NCI-H524 (cell line): ENCODE measurements around the gene MBD6.
"Not testable (repeated sequence)": the region's sequence is repeated elsewhere in the genome, so short reads cannot be mapped to it uniquely, and the experiment has no call there.

Experiments used
- DNase-seq, 2 experiments: peaks; one replicate each; lab custom pipeline; 2025; lab: John Stamatoyannopoulos, UW

MBD6 gene

GRCh38 chr12:57549909-57550640 lies 27.5 kb downstream of the MBD6 start, which contains the start of gene KIF5A:
TSS of gene KIF5A (plus strand) at chr12:57550044. CDS start at chr12:57550272, 228 bp downstream.
- DNase-seq: peak; percentile 12 to 61

- no peak for DNase-seq
Measured at GRCh38 chr12:57550641-57551549, 28.3 kb downstream of the MBD6 start.

GRCh38 chr12:57551637-57552305 lies 29.1 kb downstream of the MBD6 start:
- no peak for DNase-seq

- DNase-seq: no peak
Measured at GRCh38 chr12:57552306-57552651, 29.7 kb downstream of the MBD6 start.

GRCh38 chr12:57552835-57553313 lies 30.2 kb downstream of the MBD6 start:
- no peak for DNase-seq

GRCh38 chr12:57553343-57554202 lies 30.9 kb downstream of the MBD6 start:
- peak; percentile 67 to 74 for DNase-seq

- no peak for DNase-seq
Measured at GRCh38 chr12:57554453-57554852, 31.8 kb downstream of the MBD6 start.

- peak; percentile 94 to 97 for DNase-seq
Measured at GRCh38 chr12:57554897-57555296, 32.3 kb downstream of the MBD6 start.

GRCh38 chr12:57558864-57559263 lies 36.2 kb downstream of the MBD6 start:
- DNase-seq: no peak

GRCh38 chr12:57560516-57560915 lies 37.9 kb downstream of the MBD6 start:
- DNase-seq: no peak

GRCh38 chr12:57561117-57561516 lies 38.5 kb downstream of the MBD6 start:
- not testable (repeated sequence) for DNase-seq

GRCh38 chr12:57563358-57563757 lies 40.7 kb downstream of the MBD6 start:
- no peak for DNase-seq

GRCh38 chr12:57564178-57564740 lies 41.6 kb downstream of the MBD6 start:
- DNase-seq: no peak

- DNase-seq: no peak
Measured at GRCh38 chr12:57568838-57569237, 46.2 kb downstream of the MBD6 start.

GRCh38 chr12:57569858-57570257 lies 47.2 kb downstream of the MBD6 start:
- no peak for DNase-seq

GRCh38 chr12:57570438-57570837 lies 47.8 kb downstream of the MBD6 start:
- not testable (repeated sequence) for DNase-seq

GRCh38 chr12:57571926-57572762 lies 49.5 kb downstream of the MBD6 start:
- DNase-seq: no peak

GRCh38 chr12:57574795-57575194 lies 52.2 kb downstream of the MBD6 start:
- DNase-seq: no peak

GRCh38 chr12:57575771-57576612 lies 53.4 kb downstream of the MBD6 start:
- DNase-seq: no peak
